ENCODE measurements around the gene TSPAN18.

GRCh38 chr11:44868021-44868420 is 141.3 kb downstream of the TSPAN18 start:
- TF ChIP-seq CTCF (IDR thresholded peaks at IDR 0.05) (no peak), POLR2A (IDR thresholded peaks at IDR 0.05) (no peak)
